Measurements from ENCODE around the gene SH2D2A. TPM values are rescaled to one million over a fixed set of nuclear protein-coding genes. Genes with fewer than 3 reads are reported as not detected.

The SH2D2A gene
- total RNA-seq, 1 experiment from 2014 or later: 4.9 TPM

- TF ChIP-seq, protein P1, sequence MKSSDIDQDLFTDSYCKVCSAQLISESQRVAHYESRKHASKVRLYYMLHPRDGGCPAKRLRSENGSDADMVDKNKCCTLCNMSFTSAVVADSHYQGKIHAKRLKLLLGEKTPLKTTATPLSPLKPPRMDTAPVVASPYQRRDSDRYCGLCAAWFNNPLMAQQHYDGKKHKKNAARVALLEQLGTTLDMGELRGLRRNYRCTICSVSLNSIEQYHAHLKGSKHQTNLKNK (CRISPR knock-in tag; IDR thresholded peaks at IDR 0.05): no peak
- TF ChIP-seq ESRRA (CRISPR knock-in tag; IDR thresholded peaks at IDR 0.05; ENCODE audit: borderline replicate concordance): peak; percentile 63; the same call in 1 of the 2 replicates
- TF ChIP-seq ZNF512 (CRISPR knock-in tag; IDR thresholded peaks at IDR 0.05; ENCODE audit: borderline replicate concordance): no peak
- TF ChIP-seq ATF3 (CRISPR knock-in tag; conservative IDR thresholded peaks at IDR 0.05): no peak
- TF ChIP-seq, protein P2, sequence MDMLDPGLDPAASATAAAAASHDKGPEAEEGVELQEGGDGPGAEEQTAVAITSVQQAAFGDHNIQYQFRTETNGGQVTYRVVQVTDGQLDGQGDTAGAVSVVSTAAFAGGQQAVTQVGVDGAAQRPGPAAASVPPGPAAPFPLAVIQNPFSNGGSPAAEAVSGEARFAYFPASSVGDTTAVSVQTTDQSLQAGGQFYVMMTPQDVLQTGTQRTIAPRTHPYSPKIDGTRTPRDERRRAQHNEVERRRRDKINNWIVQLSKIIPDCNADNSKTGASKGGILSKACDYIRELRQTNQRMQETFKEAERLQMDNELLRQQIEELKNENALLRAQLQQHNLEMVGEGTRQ (CRISPR knock-in tag; IDR thresholded peaks at IDR 0.05): peak; percentile 81
- TF ChIP-seq, protein P3, sequence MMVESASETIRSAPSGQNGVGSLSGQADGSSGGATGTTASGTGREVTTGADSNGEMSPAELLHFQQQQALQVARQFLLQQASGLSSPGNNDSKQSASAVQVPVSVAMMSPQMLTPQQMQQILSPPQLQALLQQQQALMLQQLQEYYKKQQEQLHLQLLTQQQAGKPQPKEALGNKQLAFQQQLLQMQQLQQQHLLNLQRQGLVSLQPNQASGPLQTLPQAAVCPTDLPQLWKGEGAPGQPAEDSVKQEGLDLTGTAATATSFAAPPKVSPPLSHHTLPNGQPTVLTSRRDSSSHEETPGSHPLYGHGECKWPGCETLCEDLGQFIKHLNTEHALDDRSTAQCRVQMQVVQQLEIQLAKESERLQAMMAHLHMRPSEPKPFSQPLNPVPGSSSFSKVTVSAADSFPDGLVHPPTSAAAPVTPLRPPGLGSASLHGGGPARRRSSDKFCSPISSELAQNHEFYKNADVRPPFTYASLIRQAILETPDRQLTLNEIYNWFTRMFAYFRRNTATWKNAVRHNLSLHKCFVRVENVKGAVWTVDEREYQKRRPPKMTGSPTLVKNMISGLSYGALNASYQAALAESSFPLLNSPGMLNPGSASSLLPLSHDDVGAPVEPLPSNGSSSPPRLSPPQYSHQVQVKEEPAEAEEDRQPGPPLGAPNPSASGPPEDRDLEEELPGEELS (CRISPR knock-in tag; IDR thresholded peaks at IDR 0.05): peak; percentile 61; the same call in 1 of the 2 replicates
- no peak for TF ChIP-seq PRRX2 (CRISPR knock-in tag; IDR thresholded peaks at IDR 0.05)
- peak; percentile 78 for TF ChIP-seq SP1 (CRISPR knock-in tag; conservative IDR thresholded peaks at IDR 0.05)
- peak; percentile 75 for TF ChIP-seq GABPB1 (CRISPR knock-in tag; IDR thresholded peaks at IDR 0.05)
- no peak for TF ChIP-seq RORB (CRISPR knock-in tag; IDR thresholded peaks at IDR 0.05)
- TF ChIP-seq RELA (CRISPR knock-in tag; IDR thresholded peaks at IDR 0.05; ENCODE audit: borderline replicate concordance): peak; percentile 85; the same call in 1 of the 2 replicates
- no peak for TF ChIP-seq FOXJ3 (CRISPR knock-in tag; IDR thresholded peaks at IDR 0.05; ENCODE audit: borderline replicate concordance)
- peak; percentile 70; the same call in 1 of the 2 replicates for TF ChIP-seq TCF7 (CRISPR knock-in tag; IDR thresholded peaks at IDR 0.05; ENCODE audit: low read depth)
- TF ChIP-seq, protein P4, sequence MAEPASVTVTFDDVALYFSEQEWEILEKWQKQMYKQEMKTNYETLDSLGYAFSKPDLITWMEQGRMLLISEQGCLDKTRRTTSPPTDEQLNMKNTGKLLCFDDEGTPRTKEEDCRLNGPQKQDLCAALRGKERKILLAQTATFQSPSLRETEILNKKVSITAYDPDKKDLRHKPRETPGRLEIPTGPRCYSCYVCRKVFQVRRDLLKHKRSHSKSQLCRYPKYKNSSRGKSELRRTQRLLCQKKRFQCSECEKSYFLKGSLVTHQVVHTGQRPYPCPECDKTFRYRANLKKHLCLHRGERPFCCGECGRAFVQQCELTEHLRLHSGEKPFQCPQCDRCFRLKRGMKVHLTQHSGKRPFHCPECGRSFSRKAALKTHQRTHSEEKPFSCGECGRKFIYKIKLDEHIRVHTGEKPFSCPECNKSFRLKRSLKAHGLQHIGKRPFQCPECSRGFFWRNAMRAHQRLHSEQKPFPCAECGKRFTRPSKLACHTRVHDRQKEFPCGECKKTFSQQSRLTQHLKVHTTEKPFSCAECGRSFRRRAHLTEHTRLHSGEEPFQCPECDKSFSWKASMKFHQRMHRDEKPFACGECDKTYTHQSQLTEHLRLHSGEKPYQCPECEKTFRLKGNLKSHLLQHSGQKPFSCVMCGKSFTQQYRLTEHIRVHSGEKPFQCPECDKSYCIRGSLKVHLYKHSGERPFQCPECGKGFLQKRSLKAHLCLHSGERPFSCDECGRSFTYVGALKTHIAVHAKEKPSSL (CRISPR knock-in tag; conservative IDR thresholded peaks at IDR 0.05): no peak
- no peak for TF ChIP-seq CTCF (IDR thresholded peaks at IDR 0.05)
- peak; percentile 59; the same call in 1 of the 2 replicates for TF ChIP-seq SMAD3 (CRISPR knock-in tag; IDR thresholded peaks at IDR 0.05; ENCODE audit: borderline replicate concordance)
- no peak for TF ChIP-seq NR3C1 (CRISPR knock-in tag; conservative IDR thresholded peaks at IDR 0.05; ENCODE audit: low read depth)
- TF ChIP-seq ATF1 (CRISPR knock-in tag; IDR thresholded peaks at IDR 0.05): peak; percentile 76; the same call in 1 of the 2 replicates
- TF ChIP-seq ZNF423 (CRISPR knock-in tag; IDR thresholded peaks at IDR 0.05): no peak
- TF ChIP-seq, protein P5, sequence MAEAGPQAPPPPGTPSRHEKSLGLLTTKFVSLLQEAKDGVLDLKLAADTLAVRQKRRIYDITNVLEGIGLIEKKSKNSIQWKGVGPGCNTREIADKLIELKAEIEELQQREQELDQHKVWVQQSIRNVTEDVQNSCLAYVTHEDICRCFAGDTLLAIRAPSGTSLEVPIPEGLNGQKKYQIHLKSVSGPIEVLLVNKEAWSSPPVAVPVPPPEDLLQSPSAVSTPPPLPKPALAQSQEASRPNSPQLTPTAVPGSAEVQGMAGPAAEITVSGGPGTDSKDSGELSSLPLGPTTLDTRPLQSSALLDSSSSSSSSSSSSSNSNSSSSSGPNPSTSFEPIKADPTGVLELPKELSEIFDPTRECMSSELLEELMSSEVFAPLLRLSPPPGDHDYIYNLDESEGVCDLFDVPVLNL (CRISPR knock-in tag; IDR thresholded peaks at IDR 0.05; ENCODE audit: borderline replicate concordance, low read depth): no peak
- peak; percentile 36; the same call in 1 of the 2 replicates for TF ChIP-seq MLX (CRISPR knock-in tag; IDR thresholded peaks at IDR 0.05)
- no peak for TF ChIP-seq MYBL2 (CRISPR knock-in tag; IDR thresholded peaks at IDR 0.05)
- TF ChIP-seq SMAD4 (CRISPR knock-in tag; IDR thresholded peaks at IDR 0.05): peak; percentile 83
These were observed 2.7 kb downstream of the SH2D2A start (continued) for GRCh38 chr1:156813750-156814570.

Measured in WTC11 (cell line).